CD4-positive, alpha-beta T cell (primary cell): ENCODE data around the gene PRRT4. TPM values are rescaled to one million over a fixed set of nuclear protein-coding genes. Genes with fewer than 3 reads are reported as not detected.
A peak's percentile ranks its signal among the peaks of the same experiment; 100 is the strongest.

Source experiments
- ATAC-seq: fragments of 200-7000 bp; cut with Tn5 transposase; one replicate; pipeline ENCODE4 v1.10.0; 2022; ENCODE audit warnings: mild to moderate bottlenecking; ENCODE audit not compliant: poor library complexity
- CTCF ChIA-PET: fragments of 350-600 bp; sonication (Branson Sonifier 250); formaldehyde crosslinking; loops from one replicate; lab custom pipeline; 2021; ENCODE audit warnings: antibody characterized with exemption, inconsistent platforms; lab: Charles Lee
- POLR2A ChIA-PET: fragments of 350-600 bp; sonication (Branson Sonifier 250); formaldehyde crosslinking; loops from one replicate; lab custom pipeline; 2021; ENCODE audit warnings: antibody characterized with exemption, inconsistent platforms; lab: Charles Lee
- DNase-seq, 14 experiments: peaks; one replicate each; pipeline ENCODE4 v3.0.0-alpha.2; 2013 to 2020; ENCODE audit warnings: mixed read lengths in 2 of 14
- H3K27ac ChIP-seq, 2 donors: one replicate each; pipeline versions ENCODE4 v1.5.1 to v1.7.0; 2013; ENCODE audit warnings: low read length in 2 of 2, low read depth in 1 of 2, mild to moderate bottlenecking in 1 of 2
- H3K27me3 ChIP-seq, 2 experiments: 1 replicate in 1 of 2; 2 replicates in 1 of 2; pipeline versions ENCODE4 v1.6.1 to v1.7.0; 2013; ENCODE audit warnings: low read length in 2 of 2, control low read depth in 1 of 2, mild to moderate bottlenecking in 1 of 2, moderate library complexity in 1 of 2; ENCODE audit not compliant: insufficient read depth in 2 of 2, control insufficient read depth in 1 of 2
- H3K36me3 ChIP-seq: one replicate; pipeline ENCODE4 v1.6.1; 2013; ENCODE audit warnings: low read length, control low read depth; ENCODE audit not compliant: insufficient read depth
- H3K4me1 ChIP-seq: one replicate; pipeline ENCODE4 v1.6.1; 2013; ENCODE audit warnings: low read length, control low read depth; ENCODE audit not compliant: insufficient read depth
- H3K4me3 ChIP-seq: one replicate; pipeline ENCODE4 v1.5.1; 2013; ENCODE audit warnings: mild to moderate bottlenecking, low read length, moderate library complexity
- H3K9me3 ChIP-seq, 2 experiments: 1 replicate in 1 of 2; 2 replicates in 1 of 2; pipeline versions ENCODE4 v1.6.1 to v1.7.0; 2013; ENCODE audit warnings: low read length in 2 of 2, mild to moderate bottlenecking in 2 of 2, control low read depth in 1 of 2, moderate library complexity in 1 of 2; ENCODE audit not compliant: control insufficient read depth in 1 of 2, insufficient read depth in 1 of 2
- H3K27ac Mint-ChIP-seq: one replicate; pipeline ENCODE4 v1.8.0; 2020; ENCODE audit warnings: mixed read lengths
- H3K27me3 Mint-ChIP-seq: one replicate; pipeline ENCODE4 v1.8.0; 2021; ENCODE audit warnings: mixed read lengths
- H3K36me3 Mint-ChIP-seq: one replicate; pipeline ENCODE4 v1.8.0; 2021; ENCODE audit warnings: low read depth, mixed read lengths
- H3K4me1 Mint-ChIP-seq: one replicate; pipeline ENCODE4 v1.8.0; 2021; ENCODE audit warnings: low read depth, mixed read lengths
- H3K4me3 Mint-ChIP-seq: one replicate; pipeline ENCODE4 v1.8.0; 2020; ENCODE audit warnings: mild to moderate bottlenecking, mixed read lengths
- H3K9me3 Mint-ChIP-seq: one replicate; pipeline ENCODE4 v1.8.0; 2020; ENCODE audit warnings: mixed read lengths
- intact Hi-C, 2 experiments: fragments of 100-400 bp; cut with DNase I in 1 of 2; cut with micrococcal nuclease in 1 of 2; formaldehyde crosslinking; loops; one replicate each; pipeline versions ENCODE4 v1.15.1 to v1.9.0; 2023 to 2025; cut with DNase I, micrococcal nuclease
- total RNA-seq, 174 experiments: library from RNA in 2 of 174; stranded (reverse) in 2 of 174; gene quantifications; one replicate each; pipeline ENCODE4 v1.2.3 and lab custom pipeline; 2021 to 2026
- TF ChIP-seq, protein P1 (sequence below): fragments of 200-600 bp; IDR thresholded peaks from one replicate; pipeline ENCODE4 v1.8.0; 2022; ENCODE audit warnings: antibody characterized with exemption, mild to moderate bottlenecking

The PRRT4 gene
- total RNA-seq, 2 experiments from 2014 or later = 0.47 to 0.63 TPM

DNA sequence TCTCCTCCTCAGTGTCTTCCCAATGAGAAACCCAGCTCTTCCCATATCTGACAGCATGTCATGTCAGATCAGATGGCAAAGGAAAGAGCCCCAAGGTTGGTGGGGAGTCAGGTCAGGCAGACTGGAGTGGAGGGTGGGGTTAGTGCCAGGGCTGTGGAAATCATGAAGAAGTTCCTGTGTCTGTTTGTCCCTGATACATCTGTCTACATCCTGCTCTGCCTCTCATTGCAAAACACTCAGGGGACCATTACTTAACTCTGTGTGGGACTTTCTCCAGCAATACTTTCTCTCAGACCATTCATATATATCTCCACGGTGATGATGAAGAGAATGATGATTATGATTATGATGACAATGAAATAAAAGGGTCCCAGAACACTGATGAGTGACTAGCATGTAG, 3.3 kb downstream of the PRRT4 start:
- peak overlapping the region; percentile 64 for H3K4me3 Mint-ChIP-seq
- TF ChIP-seq, protein P1, sequence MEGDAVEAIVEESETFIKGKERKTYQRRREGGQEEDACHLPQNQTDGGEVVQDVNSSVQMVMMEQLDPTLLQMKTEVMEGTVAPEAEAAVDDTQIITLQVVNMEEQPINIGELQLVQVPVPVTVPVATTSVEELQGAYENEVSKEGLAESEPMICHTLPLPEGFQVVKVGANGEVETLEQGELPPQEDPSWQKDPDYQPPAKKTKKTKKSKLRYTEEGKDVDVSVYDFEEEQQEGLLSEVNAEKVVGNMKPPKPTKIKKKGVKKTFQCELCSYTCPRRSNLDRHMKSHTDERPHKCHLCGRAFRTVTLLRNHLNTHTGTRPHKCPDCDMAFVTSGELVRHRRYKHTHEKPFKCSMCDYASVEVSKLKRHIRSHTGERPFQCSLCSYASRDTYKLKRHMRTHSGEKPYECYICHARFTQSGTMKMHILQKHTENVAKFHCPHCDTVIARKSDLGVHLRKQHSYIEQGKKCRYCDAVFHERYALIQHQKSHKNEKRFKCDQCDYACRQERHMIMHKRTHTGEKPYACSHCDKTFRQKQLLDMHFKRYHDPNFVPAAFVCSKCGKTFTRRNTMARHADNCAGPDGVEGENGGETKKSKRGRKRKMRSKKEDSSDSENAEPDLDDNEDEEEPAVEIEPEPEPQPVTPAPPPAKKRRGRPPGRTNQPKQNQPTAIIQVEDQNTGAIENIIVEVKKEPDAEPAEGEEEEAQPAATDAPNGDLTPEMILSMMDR = no peak

DNA sequence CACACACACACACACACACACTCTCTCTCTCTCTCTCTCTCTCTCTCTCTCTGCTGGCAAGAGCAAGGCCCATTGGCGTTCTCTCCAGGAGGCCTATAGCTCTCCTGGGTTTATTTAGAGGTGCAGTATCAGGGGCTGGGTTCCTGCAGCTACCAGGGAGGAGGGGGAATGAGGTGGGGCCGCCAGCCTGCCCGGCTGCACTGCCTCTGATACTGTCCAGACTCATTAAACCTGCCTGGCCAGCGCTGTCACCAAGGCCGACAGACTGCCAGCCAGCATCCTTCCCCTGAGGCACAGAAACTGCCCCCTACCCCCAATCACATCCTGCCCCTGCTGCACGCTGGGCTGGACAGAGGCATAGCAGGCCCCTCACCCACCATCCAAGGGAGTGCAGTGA, 4.3 kb downstream of the PRRT4 start:
- peaks cover 19 to 21% of the 10 kb centered on the region in 2 experiments for H3K27me3 ChIP-seq
- intact Hi-C loops = no loop called here
- ChIA-PET POLR2A (interaction anchor here (1.4 kb wide), 1 partner anchor 14 kb away, joined by 3 read pairs; the partner anchor contains the start of gene RBM28), CTCF (interaction anchor here (1.0 to 1.6 kb wide), 2 partner anchors 9 to 30 kb away, joined by 5 to 10 read pairs; no protein-coding TSS in a partner anchor)
- no peaks in the 10 kb centered on the region for H3K9me3 Mint-ChIP-seq
- ATAC-seq (no peak), DNase-seq (no peak)
- H3K36me3 Mint-ChIP-seq = no peaks in the 10 kb centered on the region
- H3K27ac ChIP-seq = no peak overlapping the region
- peaks cover 17% of the 10 kb centered on the region for H3K4me1 Mint-ChIP-seq
- no peaks in the 10 kb centered on the region for H3K36me3 ChIP-seq
- peaks cover 24% of the 10 kb centered on the region for H3K4me1 ChIP-seq
- H3K27ac Mint-ChIP-seq = no peak overlapping the region
- peaks cover 0 to 4% of the 10 kb centered on the region in 2 experiments for H3K9me3 ChIP-seq
- no peak overlapping the region for H3K4me3 Mint-ChIP-seq
- TF ChIP-seq, protein P1 = no peak
- H3K27me3 Mint-ChIP-seq = peaks cover 42% of the 10 kb centered on the region
- H3K4me3 ChIP-seq = no peak overlapping the region

More for the DNA sequence above, 3.3 kb downstream of the PRRT4 start:
- DNase-seq (no peak), ATAC-seq (no peak)
- no peak overlapping the region for H3K4me3 ChIP-seq
- intact Hi-C loops = no loop called here
- H3K36me3 Mint-ChIP-seq = no peaks in the 10 kb centered on the region
- ChIA-PET CTCF (interaction anchor here (1.0 to 1.6 kb wide), 2 partner anchors 10 to 29 kb away, joined by 5 to 10 read pairs; no protein-coding TSS in a partner anchor), POLR2A (interaction anchor here (1.4 kb wide), 1 partner anchor 15 kb away, joined by 3 read pairs; the partner anchor contains the start of gene RBM28)
- no peaks in the 10 kb centered on the region for H3K36me3 ChIP-seq
- H3K27ac ChIP-seq = no peak overlapping the region
- H3K27ac Mint-ChIP-seq = no peak overlapping the region
- no peaks in the 10 kb centered on the region for H3K9me3 Mint-ChIP-seq
- peaks cover 24% of the 10 kb centered on the region for H3K4me1 ChIP-seq
- H3K27me3 ChIP-seq = peaks cover 10 to 15% of the 10 kb centered on the region in 2 experiments
- H3K4me1 Mint-ChIP-seq = peaks cover 17% of the 10 kb centered on the region
- H3K9me3 ChIP-seq = no peaks in the 10 kb centered on the region
- peaks cover 43% of the 10 kb centered on the region for H3K27me3 Mint-ChIP-seq

DNA sequence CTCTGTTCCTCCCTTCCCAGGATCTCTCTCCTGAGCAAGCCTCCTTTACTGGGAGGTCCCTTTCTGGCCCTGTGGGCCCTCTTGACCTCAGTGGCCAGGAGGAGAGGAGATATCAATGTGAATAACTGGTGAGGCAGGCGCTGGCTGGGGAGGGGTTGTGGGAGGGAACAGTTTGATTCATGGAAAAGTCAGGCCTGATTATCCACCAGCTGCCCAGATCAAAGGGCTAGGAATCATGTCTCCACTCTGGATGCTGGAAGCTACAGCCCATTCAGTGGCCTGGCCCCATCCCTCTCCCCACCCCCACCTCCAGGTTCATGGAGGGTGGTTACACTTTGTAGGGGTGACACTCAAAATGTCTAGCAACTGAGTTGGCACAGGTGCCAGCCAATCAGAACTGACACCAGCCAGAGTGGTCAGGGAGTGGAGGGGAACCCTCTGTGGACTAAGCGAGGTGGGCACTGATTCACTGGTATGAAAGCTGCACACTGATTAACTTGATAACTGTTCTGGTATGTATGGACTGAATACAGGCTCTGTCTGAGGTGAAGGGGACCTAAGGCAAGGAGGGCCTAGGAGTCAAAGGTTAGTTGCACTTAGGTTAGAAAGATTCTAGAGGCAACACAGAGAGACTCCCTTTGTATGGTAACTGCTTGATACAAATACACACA, 4.8 kb downstream of the PRRT4 start:
- H3K27me3 Mint-ChIP-seq = peaks cover 37% of the 10 kb centered on the region
- TF ChIP-seq, protein P1 = no peak
- H3K9me3 Mint-ChIP-seq = no peaks in the 10 kb centered on the region
- peaks cover 0 to 4% of the 10 kb centered on the region in 2 experiments for H3K9me3 ChIP-seq
- peaks cover 19 to 22% of the 10 kb centered on the region in 2 experiments for H3K27me3 ChIP-seq
- ATAC-seq (no peak), DNase-seq (no peak)
- H3K4me3 Mint-ChIP-seq = no peak overlapping the region
- no peak overlapping the region for H3K4me3 ChIP-seq
- H3K27ac Mint-ChIP-seq = no peak overlapping the region
- H3K36me3 ChIP-seq = no peaks in the 10 kb centered on the region
- no peak overlapping the region for H3K27ac ChIP-seq
- intact Hi-C loops = no loop called here
- peaks cover 12% of the 10 kb centered on the region for H3K4me1 Mint-ChIP-seq
- ChIA-PET POLR2A (interaction anchor here (1.4 kb wide), 1 partner anchor 13 kb away, joined by 3 read pairs; the partner anchor contains the start of gene RBM28), CTCF (interaction anchor here (1.6 kb wide), 1 partner anchor 30 kb away, joined by 10 read pairs; no protein-coding TSS in a partner anchor)
- peaks cover 21% of the 10 kb centered on the region for H3K4me1 ChIP-seq
- H3K36me3 Mint-ChIP-seq = no peaks in the 10 kb centered on the region
